H1 (cell line): ENCODE data around the gene NKAPD1. TPM values are rescaled to one million over a fixed set of nuclear protein-coding genes. Genes with fewer than 3 reads are reported as not detected.

Experiments used
- ATF2 ChIP-seq: IDR thresholded peaks from 2 replicates; pipeline ENCODE4 v1.6.1; 2012; ENCODE audit warnings: low read length, inconsistent platforms
- CHD1 ChIP-seq: IDR thresholded peaks from 2 replicates; pipeline ENCODE4 v1.6.1; 2012; ENCODE audit warnings: low read depth, low read length, improper control_type of control experiment
- CHD7 ChIP-seq: fragments of 300-600 bp; sonication (generic); IDR thresholded peaks from 2 replicates; pipeline ENCODE4 v1.7.1; 2012; ENCODE audit warnings: low read length, moderate library complexity, mild to moderate bottlenecking, inconsistent platforms; ENCODE audit not compliant: insufficient replicate concordance
- FOSL1 ChIP-seq: IDR thresholded peaks from 2 replicates; pipeline ENCODE4 v1.6.1; 2011; ENCODE audit warnings: mild to moderate bottlenecking, low read depth, low read length, moderate library complexity; ENCODE audit not compliant: insufficient read depth
- KDM5A ChIP-seq: fragments of 200-600 bp; IDR thresholded peaks from 2 replicates; pipeline ENCODE4 v1.7.1; 2012; ENCODE audit warnings: mild to moderate bottlenecking, low read length, inconsistent platforms, mixed read lengths
- RAD21 ChIP-seq, 2 experiments: IDR thresholded peaks in 1 of 2; conservative IDR thresholded peaks in 1 of 2; 2 replicates each; pipeline ENCODE4 v1.6.1; 2011; ENCODE audit warnings: low read depth in 2 of 2, low read length in 2 of 2, improper control_type of control experiment in 1 of 2, inconsistent platforms in 1 of 2, mild to moderate bottlenecking in 1 of 2, moderate library complexity in 1 of 2
- TAF7 ChIP-seq: optimal IDR thresholded peaks from 2 replicates; pipeline ENCODE3; 2011; ENCODE audit warnings: low read depth, mild to moderate bottlenecking, inconsistent platforms, low read length, moderate library complexity, borderline replicate concordance
- polyA plus RNA-seq, 7 experiments: library from polyadenylated mRNA; depleted of rRNA in 3 of 7; stranded (reverse) in 5 of 7; unstranded in 2 of 7; fragments of >200 nt in 5 of 7; fragments of 200-250 nt in 2 of 7; gene quantifications; 1 replicate in 5 of 7; 2 replicates in 1 of 7; 4 replicates in 1 of 7; pipeline versions ENCODE4 v1.2.1 to v1.2.3, GENCODE V29; 2011 to 2013; ENCODE audit warnings: missing spikeins in 2 of 7, mixed read lengths in 2 of 7
- total RNA-seq: library from RNA; stranded (reverse); fragmentation: NEBNext Ultra II Directional; extraction: Animal tissue kit (Norgen Biotek cat#: 25700); gene quantifications from 2 replicates; pipeline ENCODE4 v1.2.1, GENCODE V29; 2021

The NKAPD1 gene
- total and polyA plus RNA-seq, 2 of the 8 experiments (the other 6 are each of a cell fraction or from before 2014, with no cell fraction given), result 6.7 to 16.7 TPM

- TF ChIP-seq ATF2 (0 out of 2 replicates have a peak, but pooled peaks have one; percentile 35), CHD1 (no peak), TAF7 (peak; percentile 87), KDM5A (peak; percentile 83; the same call in 1 of the 2 replicates), RAD21 (IDR thresholded peaks at IDR 0.05 in 1 of 2, conservative IDR thresholded peaks at IDR 0.05 in 1 of 2; ENCODE audit: low read depth in 2 of 2, low read length in 2 of 2) (peak in 1 of 2 experiments; percentile 3; a peak in 1 of 4 replicates), FOSL1 (no peak), CHD7 (no peak)
Measured at GRCh38 chr11:112086422-112087191, 12.5 kb downstream of the NKAPD1 start, which contains the start of the genes SDHD and TIMM8B (continued).
